Urothelium cell line (cell line): ENCODE measurements around the gene SORBS2.

Source experiments
- DNase-seq: peaks from one replicate; pipeline ENCODE4 v3.0.0; 2011; ENCODE audit warnings: low spot score, mixed read lengths
- FAIRE-seq: peaks from 2 replicates; lab custom pipeline; 2011; peaks lifted over from hg19 to GRCh38; lab: Jason Lieb, UNC

Gene SORBS2

DNA sequence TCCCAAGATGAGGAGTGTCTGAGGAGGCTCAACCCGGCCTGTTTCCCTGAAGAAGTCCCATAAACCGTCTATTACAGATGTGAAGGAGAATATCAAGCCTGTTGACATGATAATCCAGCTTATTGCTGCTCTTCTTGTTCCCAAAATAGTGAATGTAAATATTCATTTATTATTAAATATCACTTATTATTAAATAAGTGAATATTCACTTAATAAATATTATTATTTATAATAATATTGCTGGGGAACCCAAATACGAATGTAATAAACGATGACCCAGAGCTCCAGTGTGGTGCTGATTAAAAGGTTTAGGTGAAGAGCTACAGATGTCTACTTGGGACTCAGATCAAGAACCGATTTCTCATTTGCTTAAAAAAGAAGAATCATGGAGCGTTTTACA, 23.8 kb upstream of the SORBS2 start:
- no peak for DNase-seq
- FAIRE-seq = no peak

DNA sequence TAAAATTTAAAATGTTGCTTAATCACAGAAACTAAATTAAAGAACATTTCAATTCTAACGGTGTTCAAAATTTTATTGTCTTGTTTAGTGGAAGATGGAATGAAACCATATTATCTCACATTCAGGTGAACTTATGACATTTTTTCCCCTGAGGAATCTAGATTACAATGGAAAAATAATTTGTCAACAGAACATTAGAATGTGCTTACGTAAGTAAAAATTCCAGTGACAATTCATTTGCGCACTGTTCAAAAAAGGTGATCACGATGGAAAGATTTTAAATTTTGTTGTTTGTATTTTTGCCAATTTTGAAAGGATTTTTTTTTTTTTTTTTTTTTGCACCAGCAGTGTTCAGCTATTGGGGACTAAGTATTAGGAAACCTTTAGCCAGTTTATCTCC, 23.3 kb upstream of the SORBS2 start:
- no peak for FAIRE-seq

DNA sequence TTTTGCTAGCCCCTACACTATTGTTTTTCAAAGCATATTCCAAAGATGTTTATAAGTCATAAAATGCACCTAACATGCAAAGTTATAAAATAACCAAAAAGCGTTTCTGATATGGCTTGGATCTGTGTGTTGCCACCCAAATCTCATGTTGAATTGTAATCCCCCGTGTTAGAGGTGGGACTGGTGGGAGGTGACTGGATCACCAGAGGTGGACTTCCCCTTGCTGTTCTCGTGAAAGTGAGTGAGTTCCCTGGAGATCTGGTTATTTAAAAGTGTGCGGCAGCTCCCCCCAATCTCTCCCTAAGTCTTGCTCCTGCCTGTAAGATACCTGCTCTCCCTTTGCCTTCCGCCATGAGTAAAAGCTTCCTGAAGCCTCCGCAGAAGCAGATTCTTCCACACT, 22.8 kb upstream of the SORBS2 start:
- FAIRE-seq (no peak), DNase-seq (no peak)

More for the DNA sequence above, 23.3 kb upstream of the SORBS2 start:
- DNase-seq = no peak

DNA sequence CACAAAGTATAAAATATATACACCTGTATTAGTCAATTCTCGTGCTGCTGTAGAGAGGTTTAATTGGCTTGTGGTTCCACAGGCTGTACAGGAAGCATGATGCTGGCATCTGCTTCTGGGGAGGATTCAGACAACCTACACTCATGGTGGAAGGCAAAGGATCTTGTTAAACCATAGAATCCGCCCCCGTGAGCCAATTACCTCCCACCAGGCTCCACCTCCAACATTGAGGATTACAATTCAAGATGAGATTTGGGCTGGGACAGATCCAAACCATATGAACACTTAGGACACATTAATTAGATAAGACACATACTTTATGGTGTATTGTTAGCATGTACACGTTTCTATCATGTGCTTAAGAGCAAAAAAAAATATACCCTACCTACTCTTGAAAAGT, 22.1 kb upstream of the SORBS2 start:
- no peak for FAIRE-seq

DNA sequence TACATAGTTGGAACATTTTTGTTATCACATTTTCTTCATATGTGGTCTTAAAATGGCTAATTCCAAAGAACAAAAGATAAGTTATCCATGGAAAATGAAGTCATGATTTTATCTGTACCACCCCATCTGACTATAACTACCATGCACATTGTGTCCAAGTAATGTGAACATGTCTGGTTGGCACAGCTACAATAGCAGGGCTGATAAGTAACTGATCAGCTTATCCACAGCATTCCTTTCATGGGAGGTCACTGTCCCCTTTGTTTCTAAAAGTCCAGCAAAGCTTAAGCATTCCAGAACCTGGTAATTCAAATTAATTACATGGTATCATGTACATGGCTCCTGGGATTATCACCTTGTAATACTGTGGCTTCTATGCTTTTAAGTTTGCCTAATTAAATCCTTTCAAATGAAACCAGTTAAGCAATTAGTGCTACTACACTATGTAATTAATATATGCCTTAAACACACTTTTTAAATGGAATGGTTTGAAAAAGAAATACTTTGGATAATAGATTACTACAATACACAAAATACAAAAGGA, 21.1 kb upstream of the SORBS2 start:
- FAIRE-seq = peak; percentile 66

More for the DNA sequence above, 22.1 kb upstream of the SORBS2 start:
- no peak for DNase-seq

DNA sequence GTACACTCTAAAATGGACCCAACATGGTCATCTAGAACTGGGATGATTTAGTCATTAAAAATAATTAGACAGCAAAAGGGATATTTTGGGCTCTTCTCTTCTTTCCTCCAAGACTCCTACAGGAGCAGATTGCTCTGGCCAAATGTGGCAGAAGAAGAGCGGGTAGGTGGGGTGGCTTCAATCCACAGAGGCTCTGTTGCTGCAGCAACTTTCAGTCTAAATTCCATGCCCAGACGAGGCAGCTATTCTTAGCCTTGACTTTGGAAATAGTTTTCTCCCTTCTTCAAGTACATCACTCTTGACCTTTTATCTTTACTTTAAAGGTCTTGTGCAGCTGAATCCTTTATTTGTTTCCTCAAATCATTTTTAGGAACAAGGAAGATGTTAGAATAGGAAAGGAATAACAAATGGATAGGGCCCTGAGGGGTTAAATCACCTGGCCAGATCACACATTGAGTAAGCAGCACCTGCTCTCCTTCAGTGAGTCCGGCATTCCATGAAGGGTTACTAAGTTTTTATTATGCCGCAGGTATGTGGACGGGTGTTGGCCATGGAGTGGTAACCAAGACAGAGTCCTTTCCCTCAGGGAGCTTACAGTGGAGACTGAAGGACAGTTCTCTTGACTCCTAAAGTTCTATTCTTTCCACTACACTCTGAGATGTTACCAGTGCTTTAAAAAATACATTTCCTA, 19.3 kb upstream of the SORBS2 start:
- FAIRE-seq = no peak

More for the DNA sequence above, 21.1 kb upstream of the SORBS2 start:
- DNase-seq = peak; percentile 33

DNA sequence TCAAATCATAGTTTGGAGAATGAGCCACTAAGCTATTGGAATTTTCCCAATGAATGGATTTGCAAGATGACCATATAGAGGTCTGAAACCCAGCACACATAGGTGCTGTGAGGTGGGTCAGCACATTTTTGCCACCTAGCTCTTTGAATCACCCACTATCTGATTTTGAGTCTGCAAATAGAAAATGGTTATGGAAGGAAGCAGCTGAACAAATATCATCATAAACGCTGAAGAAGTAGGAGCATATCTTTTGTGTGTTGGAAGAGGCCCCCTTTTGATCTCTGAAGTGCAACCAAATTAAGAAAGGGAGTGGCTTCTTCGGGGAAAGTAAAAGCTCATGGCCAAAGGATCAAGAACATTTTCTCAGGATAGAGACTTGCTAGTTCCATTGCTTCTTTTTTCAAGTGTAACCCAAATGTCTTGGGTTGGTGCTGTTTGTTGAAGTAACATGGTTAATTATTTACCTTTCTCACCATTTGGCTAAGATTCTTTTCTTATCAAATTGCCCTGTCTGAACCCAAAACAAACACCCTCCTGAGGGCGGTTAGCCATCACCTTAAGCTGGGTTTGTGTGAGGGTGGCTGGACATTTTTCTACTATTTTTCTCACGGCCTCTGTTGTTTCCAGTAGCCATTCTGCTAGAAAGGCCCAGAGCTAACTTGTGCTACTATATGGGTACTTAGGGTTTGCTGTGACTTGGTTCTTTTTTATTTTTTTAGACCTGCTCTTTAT, 18.4 kb upstream of the SORBS2 start:
- no peak for FAIRE-seq
- no peak for DNase-seq

More for the DNA sequence above, 19.3 kb upstream of the SORBS2 start:
- no peak for DNase-seq

DNA sequence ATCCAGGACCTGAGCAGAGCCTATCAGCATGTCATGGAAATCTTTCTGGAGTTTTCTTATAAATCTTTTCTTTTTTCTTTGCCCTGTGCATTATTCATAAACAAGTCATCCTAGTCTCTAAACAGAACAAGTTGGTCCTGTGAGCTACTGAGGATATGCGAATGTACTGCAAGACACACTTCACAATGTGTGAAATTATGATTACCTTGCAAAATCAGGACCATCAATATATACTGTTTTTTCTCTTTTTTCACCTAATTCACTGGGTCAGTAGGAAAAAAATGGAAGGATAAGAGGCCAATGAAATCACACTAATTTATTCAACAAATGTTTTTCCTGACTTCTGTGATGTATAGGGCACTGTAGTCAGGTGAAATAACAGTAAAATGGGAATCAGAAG, 14.4 kb upstream of the SORBS2 start:
- FAIRE-seq (no peak), DNase-seq (no peak)

DNA sequence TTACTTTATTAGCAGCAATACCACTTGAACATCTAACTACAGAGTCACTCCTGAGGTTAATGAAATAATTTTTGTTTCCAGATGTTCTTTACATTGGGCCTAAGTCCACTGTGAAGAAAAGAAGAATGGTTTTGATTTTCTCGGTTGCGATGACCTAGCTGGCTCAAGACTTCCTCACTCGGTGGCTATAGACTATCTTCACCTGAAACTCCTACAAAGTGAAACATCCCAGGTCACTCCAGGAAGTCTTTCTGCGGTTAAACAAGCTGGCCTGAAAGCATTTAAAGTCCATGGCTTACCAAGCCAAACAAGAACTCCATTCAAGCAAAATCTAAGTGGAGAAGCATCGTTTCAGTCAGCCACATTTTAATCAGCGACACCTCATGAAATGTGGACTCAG, 13.7 kb upstream of the SORBS2 start:
- no peak for FAIRE-seq

DNA sequence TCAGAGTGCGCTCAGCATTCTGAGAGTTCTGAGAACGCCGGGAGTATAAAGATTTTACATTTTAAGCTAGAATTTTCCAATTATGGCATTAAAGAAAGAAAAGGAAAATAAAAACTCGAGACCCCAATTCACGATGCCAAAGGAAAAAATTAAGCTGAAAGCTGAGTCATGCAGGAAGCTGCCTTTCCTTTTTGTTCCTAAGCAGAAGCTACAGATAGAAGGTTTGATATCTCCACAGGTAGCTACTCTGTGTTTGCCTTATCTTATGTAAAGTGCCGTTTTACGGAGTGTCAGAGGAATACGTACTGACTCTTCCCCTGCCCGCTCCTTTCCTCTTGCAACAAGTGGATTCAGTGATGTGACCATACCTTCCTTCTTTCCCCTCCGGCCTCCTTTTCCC, 10.8 kb upstream of the SORBS2 start:
- FAIRE-seq (no peak), DNase-seq (no peak)

More for the DNA sequence above, 13.7 kb upstream of the SORBS2 start:
- no peak for DNase-seq

DNA sequence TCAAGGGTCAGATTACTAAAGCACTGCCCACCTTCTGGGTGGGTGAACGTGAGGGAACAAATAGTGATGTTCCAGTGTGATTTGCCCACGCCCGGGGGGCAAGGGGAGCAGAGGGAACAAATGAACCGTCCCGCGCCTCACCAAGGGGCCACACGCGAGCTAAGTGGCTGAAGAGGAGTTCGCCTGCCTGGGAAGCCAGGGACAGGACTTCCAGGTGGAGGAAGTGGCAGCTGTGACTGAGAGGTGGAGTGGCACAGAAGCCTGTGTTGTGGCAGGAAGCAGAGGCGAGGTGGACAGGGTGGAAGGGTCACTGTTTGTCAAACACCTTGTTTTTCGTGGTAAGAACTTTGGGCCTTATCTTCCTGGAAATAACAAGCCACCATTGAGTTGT, 9.0 kb upstream of the SORBS2 start:
- FAIRE-seq = no peak

DNA sequence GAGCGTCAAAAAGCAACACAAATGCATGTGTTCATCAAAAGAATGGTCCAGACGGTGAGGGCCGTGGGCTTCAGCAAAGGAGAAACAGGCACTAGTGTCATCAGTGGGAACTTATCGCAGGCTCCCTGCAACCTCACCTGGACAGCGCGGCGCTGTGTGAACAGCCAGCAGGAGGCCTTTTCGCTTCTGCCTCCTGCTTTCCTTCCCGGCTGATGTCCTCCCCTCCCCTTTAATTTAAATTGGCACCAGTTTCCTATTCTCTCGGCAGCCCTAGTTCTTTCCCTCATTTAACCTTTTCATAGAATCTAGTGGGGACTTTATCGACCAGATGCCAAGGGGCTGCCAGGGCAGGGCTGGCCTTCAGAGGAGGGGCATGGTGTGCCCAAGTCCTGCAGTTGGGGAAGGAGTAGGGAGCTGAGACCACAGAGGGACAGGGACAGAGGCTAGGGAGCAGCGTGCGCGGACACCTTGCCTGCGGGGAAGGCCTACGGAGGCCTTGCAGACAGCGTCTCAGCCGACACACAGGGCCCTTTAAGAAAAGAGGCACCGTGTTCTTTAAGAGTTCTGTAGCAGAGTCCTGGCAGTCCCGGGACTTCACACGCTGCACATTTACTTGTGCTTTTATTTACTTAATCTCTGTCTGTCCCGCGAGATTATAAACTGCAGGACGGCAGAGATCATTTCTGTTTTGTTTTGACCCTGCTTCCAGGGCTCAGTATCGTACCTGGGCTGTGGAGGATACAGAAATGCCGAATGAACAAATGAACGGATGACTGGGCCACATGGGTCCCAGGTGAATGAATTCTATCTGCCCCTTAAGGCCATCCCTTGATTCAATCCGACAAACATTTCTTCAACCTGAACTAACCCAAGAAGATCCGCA, 8.4 kb upstream of the SORBS2 start:
- DNase-seq (no peak), FAIRE-seq (no peak)

More for the DNA sequence above, 9.0 kb upstream of the SORBS2 start:
- DNase-seq = no peak

DNA sequence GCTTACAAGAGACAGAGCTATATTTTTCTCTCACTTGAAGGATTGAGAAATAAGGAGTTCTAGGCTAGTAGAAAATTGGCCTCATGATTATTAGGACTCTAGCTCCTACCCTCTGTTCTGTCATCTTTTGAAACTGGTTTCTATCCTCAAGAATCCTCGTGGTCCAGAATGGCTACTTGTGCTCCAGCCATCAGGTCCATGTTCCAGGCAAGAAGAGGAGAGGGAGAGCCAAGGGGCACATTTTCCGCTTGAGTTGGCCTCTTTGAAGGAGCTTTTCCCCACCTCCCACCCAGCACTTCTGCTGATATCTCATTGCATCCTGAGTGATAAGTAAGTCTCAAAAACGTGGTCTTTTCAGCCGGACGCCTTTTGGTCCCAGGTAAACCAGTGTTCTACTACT, 7.2 kb upstream of the SORBS2 start:
- no peak for FAIRE-seq
- no peak for DNase-seq

DNA sequence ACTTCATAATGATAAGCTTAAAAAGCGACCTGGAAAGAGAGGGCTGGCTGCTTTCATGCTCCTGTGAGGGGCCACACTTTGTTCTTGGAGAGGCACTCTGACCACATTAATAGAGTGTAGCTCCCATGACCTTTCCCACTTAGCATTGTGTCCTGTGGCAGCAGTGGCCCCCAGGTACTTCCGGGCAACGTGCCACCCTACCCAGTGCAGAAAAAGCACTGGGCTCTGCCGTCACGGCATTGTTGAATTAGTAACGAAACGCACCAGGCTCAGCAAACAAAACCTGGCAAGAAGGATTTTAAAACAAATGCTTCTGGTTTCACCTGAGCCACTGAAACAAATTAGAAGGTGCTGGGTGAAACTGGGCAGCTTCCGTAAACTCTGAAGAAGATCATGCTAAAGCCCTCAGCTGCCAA, 5.4 kb upstream of the SORBS2 start:
- no peak for DNase-seq

DNA sequence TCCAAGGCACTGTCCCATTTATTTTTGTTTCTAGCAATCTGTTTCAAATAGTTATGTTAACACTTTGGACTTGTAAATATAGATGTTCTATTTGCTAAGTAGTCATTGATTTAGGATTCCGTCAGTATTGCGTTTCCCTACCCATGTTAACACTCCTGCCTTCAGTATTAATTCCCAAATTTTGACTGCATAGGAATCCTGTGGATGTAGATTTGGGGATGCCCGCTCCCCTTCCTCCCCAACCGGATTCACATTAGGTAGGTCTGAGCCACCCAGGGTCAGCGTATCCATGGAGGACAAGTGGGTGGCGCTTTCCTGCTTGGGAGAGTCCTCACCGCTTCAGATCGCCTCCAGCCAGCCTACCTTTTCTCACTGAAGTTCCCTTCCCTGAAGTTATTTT, 1.1 kb upstream of the SORBS2 start:
- FAIRE-seq (no peak), DNase-seq (no peak)

More for the DNA sequence above, 5.4 kb upstream of the SORBS2 start:
- FAIRE-seq = no peak

DNA sequence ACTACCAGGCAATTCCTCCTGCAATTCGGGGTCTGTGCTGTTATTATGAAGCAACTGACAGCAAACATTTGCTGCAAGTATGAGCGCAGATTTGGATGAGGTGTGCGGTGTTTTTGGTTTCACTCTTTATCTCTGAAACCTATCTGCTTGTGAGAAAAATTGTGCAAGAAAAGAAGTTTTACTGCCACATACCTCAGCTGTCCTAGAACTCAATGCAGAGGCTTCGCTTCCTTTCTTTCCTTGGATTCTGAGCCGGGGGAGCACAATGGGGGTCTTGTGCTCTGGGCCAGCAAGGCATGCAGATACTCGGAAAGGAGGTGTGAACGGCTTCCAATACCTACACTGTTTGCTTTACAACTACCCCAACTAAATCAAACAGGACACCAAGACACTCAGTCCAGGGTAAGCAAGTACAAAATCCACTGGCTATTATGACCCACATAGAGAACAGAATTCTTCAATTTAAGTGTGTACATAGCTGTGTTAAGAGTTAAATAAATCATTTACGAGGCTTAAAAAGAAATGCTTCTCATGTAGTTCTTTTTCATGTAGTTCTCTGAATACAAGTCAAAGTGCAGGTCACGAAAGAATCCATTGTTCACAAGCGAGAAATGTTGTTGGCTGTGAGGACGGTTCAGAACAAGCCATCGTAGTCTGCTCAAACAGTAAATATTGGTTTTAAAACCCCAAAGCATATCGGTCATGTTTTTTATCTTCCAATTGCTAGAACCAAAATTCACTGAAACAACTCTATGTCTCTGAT, 1.1 kb downstream of the SORBS2 start:
- FAIRE-seq = no peak

DNA sequence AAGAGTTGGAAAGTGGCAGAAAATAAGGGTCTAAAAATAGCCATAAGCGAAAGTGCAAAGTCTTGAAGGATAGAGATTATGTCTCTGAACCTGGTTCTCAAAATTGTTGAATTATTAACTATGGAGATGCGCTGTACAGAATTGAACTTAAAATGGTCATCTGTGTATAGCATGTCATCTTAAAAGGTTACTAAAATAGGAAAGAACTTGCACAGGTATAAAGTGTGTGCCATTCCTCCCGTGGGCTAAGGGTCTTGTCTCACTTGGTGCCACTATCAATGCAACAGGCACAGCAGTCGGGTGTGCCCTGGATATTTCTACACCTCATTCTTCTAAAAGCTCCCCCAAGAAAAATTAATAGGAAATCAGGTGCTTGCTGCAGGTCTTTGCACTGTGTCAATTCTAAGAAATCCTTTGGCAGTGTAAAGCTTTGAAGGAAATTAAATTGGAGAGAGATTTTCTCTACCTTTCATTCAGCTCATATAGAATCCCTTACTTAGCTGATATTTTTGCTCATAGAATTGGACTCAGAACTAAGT, 2.4 kb downstream of the SORBS2 start:
- no peak for FAIRE-seq

More for the DNA sequence above, 1.1 kb downstream of the SORBS2 start:
- no peak for DNase-seq

DNA sequence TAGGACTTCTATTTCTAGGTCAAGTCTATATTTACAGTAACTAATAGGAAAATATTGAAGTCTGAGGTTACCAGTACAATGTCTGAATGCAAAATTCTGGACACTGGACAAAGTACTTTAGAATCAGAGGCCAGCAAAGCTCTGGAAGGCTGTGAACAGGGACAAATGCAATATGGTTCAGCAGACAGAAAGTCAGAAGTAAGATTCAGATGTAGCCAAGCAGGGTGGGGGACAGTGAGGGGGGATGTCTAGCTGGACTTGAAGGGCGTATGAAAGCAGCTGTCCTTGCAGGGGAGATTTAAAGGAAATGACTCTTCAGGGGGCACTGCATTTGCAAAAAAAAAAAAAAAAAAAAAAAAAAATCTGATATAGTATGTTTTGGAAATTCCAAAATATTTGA, 2.9 kb downstream of the SORBS2 start:
- DNase-seq (no peak), FAIRE-seq (no peak)

More for the DNA sequence above, 2.4 kb downstream of the SORBS2 start:
- DNase-seq = no peak

DNA sequence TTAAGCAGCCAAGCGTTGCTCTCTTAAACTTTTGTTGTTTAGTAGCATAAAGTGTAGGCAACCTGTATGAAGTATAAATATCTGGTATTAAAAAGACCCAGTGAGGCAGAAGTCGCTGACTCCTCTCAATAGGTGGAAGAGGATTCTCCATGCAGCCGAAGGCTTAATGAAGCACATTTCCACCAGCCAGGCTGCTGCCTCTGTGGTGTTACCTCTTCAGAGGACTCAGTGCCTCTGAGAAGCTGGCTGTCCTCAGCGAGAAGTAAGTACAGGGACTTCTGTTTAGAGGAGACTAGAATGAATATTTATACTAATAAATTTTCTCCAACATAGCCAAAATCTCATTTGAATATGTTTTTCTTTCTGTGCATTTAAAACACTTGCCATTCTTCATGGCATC, 6.0 kb downstream of the SORBS2 start:
- FAIRE-seq = no peak

DNA sequence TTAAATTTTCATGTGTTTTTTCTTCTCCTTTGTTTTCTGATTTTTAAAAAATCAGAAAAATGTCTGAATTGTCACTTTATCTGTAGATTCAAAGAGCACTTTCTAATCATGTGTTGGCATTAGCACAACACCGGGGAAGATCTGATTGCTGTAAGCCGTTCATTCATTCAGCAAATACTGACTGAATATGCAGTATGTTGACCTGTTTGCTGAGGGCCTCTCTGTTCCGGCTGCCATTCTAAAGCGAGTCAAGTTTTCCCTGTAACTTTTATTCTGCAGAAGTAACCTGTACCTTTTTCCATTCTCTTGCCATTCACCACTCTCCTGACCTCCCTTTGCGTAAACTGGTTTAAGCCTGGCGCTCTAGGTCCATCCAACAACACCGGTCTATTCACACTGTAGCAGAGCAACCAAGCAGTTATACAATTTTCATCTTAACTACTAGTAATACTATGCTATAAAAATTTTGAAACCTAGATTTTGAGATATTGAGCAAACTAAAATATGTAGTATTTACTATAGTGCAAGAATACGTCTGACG, 6.7 kb downstream of the SORBS2 start:
- DNase-seq (no peak), FAIRE-seq (no peak)

More for the DNA sequence above, 6.0 kb downstream of the SORBS2 start:
- DNase-seq = no peak
